T1000 (cell line): ENCODE data around the gene MACO1.
"Not testable (repeated sequence)": the region's sequence is repeated elsewhere in the genome, so short reads cannot be mapped to it uniquely, and the experiment has no call there.

Experiments used
- DNase-seq: peaks from one replicate; lab custom pipeline; 2025; ENCODE audit warnings: mixed read lengths; lab: John Stamatoyannopoulos, UW

Gene MACO1

GRCh38 chr1:25425098-25426085 lies 5.3 kb upstream of the MACO1 start:
- DNase-seq, result no peak

GRCh38 chr1:25427696-25428095 lies 3.0 kb upstream of the MACO1 start:
- DNase-seq, result no peak

- no peak for DNase-seq
Measured at GRCh38 chr1:25428475-25429166, 2.1 kb upstream of the MACO1 start.

- no peak for DNase-seq
Measured at GRCh38 chr1:25430967-25431881, 527 bp downstream of the MACO1 start.

GRCh38 chr1:25431955-25432719 lies 1.4 kb downstream of the MACO1 start:
- DNase-seq, result no peak

- no peak for DNase-seq
Measured at GRCh38 chr1:25432749-25433388, 2.2 kb downstream of the MACO1 start.

GRCh38 chr1:25433389-25434186 lies 2.9 kb downstream of the MACO1 start:
- DNase-seq, result no peak

- DNase-seq, result no peak
Measured at GRCh38 chr1:25435397-25436108, 4.9 kb downstream of the MACO1 start.

GRCh38 chr1:25437672-25438071 lies 7.0 kb downstream of the MACO1 start:
- DNase-seq, result no peak

GRCh38 chr1:25439287-25439686 lies 8.6 kb downstream of the MACO1 start:
- no peak for DNase-seq

- no peak for DNase-seq
Measured at GRCh38 chr1:25442178-25442577, 11.5 kb downstream of the MACO1 start.

- DNase-seq, result no peak
Measured at GRCh38 chr1:25443030-25443699, 12.5 kb downstream of the MACO1 start.

GRCh38 chr1:25444604-25445003 lies 13.9 kb downstream of the MACO1 start:
- DNase-seq, result not testable (repeated sequence)

- no peak for DNase-seq
Measured at GRCh38 chr1:25445993-25446538, 15.4 kb downstream of the MACO1 start.

- DNase-seq, result no peak
Measured at GRCh38 chr1:25447547-25447946, 16.9 kb downstream of the MACO1 start.

- no peak for DNase-seq
Measured at GRCh38 chr1:25450891-25451290, 20.2 kb downstream of the MACO1 start.

GRCh38 chr1:25451908-25452307 lies 21.2 kb downstream of the MACO1 start:
- no peak for DNase-seq

- no peak for DNase-seq
Measured at GRCh38 chr1:25456502-25456901, 25.8 kb downstream of the MACO1 start.
